ENCODE measurements around the gene FXYD7. TPM values are rescaled to one million over a fixed set of nuclear protein-coding genes. Genes with fewer than 3 reads are reported as not detected.

The FXYD7 gene, protein sequence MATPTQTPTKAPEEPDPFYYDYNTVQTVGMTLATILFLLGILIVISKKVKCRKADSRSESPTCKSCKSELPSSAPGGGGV
- total RNA-seq (2014; rRNA removed; shearing (Covaris generic)) (0.50 and 1.2 TPM in 2 replicates), total RNA-seq (2022) (6.1 and 6.3 TPM in 2 replicates), Bru-seq, nascent RNA (percentile 16 among the genes with signal in this experiment), BruChase-seq, experiment 1, labeled RNA remaining after a 6-hour chase (percentile 28 among the genes with signal in this experiment), BruChase-seq, experiment 2, labeled RNA remaining after a 2-hour chase (percentile 32 among the genes with signal in this experiment)
- long read RNA-seq, transcript FXYD7-201 (6 exons, 712 nt): major isoform, 9 of 30 reads
- long read RNA-seq, partial matches to known transcripts: 0 of 30 reads
- long read RNA-seq, other reads (novel, unspliced or antisense): 20 of 30 reads

DNA sequence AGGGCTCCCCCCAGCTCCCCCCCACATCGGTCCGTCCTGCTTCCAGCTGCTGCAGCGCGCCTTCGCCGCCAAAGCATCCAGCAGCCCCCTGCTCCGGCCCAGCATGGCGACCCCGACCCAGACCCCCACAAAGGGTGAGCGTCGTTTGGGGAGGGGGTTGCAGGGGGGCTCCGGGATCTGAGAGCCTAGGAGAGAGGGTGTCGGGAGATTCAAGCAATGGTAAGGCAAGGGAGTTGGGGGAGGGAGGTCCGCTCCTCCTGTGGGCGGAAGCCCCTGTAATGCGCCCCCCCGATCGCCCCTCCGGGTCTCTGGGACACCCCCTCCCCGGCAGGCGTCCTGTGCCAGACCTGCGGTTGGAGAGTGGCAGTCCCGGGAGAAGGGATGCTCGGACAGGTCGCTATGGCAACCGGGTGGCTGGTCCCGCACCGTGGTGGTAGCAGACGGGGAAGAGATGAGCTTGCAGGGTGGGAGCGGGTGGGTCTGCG is at the start of gene FXYD7:
Gene FXYD7, plus strand, starts transcription at position 25 of the 485 bp plus-strand sequence. Its CDS starts 79 bp downstream, at position 104.
- BruUV-seq (replicated peaks): no TSS peak
- ChIA-PET POLR2A (interaction anchor here (0.7 to 3.5 kb wide), 2 partner anchors 8 to 73 kb away, joined by 3 to 25 read pairs; no protein-coding TSS in a partner anchor), CTCF (ENCODE audit: unreplicated experiment) (interaction anchor here (0.6 kb wide), 2 partner anchors 146 to 147 kb away, joined by 3 to 5 read pairs; no protein-coding TSS in a partner anchor)
- no peaks in the 10 kb centered on the region for H3K9me2 ChIP-seq (ENCODE audit: insufficient read depth, low read length)
- DNase-seq (ENCODE audit: low spot score): no peak
- no peaks in the 10 kb centered on the region for H3K79me2 ChIP-seq (ENCODE audit: insufficient read depth, low read depth, low read length)
- H3K4me2 ChIP-seq (ENCODE audit: low read length): peak within 1 kb of the TSS; percentile 95
- TF ChIP-seq, protein P1, sequence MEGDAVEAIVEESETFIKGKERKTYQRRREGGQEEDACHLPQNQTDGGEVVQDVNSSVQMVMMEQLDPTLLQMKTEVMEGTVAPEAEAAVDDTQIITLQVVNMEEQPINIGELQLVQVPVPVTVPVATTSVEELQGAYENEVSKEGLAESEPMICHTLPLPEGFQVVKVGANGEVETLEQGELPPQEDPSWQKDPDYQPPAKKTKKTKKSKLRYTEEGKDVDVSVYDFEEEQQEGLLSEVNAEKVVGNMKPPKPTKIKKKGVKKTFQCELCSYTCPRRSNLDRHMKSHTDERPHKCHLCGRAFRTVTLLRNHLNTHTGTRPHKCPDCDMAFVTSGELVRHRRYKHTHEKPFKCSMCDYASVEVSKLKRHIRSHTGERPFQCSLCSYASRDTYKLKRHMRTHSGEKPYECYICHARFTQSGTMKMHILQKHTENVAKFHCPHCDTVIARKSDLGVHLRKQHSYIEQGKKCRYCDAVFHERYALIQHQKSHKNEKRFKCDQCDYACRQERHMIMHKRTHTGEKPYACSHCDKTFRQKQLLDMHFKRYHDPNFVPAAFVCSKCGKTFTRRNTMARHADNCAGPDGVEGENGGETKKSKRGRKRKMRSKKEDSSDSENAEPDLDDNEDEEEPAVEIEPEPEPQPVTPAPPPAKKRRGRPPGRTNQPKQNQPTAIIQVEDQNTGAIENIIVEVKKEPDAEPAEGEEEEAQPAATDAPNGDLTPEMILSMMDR (conservative IDR thresholded peaks at IDR 0.05; ENCODE audit: low read length): no peak
- TF ChIP-seq EZH2phosphoT487 (IDR thresholded peaks at IDR 0.05; ENCODE audit: borderline replicate concordance, low read depth, low read length): no peak
- no peaks in the 10 kb centered on the region for H4K20me1 ChIP-seq (ENCODE audit: insufficient read depth, low read length)
- H3K36me3 ChIP-seq (ENCODE audit: insufficient read depth, low read length): no peaks in the 10 kb centered on the region
- H3K27ac ChIP-seq (ENCODE audit: low read depth, low read length, poor library complexity, severe bottlenecking): no peak within 1 kb of the TSS
- peaks cover 43% of the 10 kb centered on the region for H3K4me1 ChIP-seq (ENCODE audit: insufficient read depth, low read length, poor library complexity, severe bottlenecking)
- peak within 1 kb of the TSS; percentile 67 for H3K4me3 ChIP-seq (ENCODE audit: low read depth, low read length, poor library complexity, severe bottlenecking)
- intact Hi-C loops (cut with micrococcal nuclease; ENCODE audit: unreplicated experiment): loop anchor here (5.0 to 10.0 kb wide), 2 partner anchors 124 to 322 kb away; partner anchors contain the start of gene USF2
- H3K9me3 ChIP-seq (ENCODE audit: low read length): no peaks in the 10 kb centered on the region
- peak within 1 kb of the TSS; percentile 64 for H2AFZ ChIP-seq (ENCODE audit: low read length)

DNA sequence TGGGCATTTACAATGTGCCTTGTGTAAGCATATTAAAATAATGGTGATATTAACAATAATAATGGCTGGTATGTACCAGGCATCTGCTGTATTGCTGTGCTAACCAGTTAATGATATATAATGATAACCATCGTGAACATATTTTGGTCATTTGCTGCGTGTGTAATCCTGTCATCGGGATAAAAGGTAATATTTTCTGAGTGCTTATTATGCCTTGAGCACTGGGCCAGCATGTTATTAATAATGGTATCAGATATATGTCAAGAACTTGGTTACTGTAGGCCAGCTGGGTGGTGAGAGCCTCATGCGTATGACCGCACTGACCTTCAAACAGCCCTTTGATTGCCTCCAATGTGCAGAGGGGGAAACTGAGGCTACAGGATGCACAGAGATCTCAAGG is 49.6 kb upstream of the FXYD7 start:
- H3K79me2 ChIP-seq (ENCODE audit: insufficient read depth, low read depth, low read length): no peaks in the 10 kb centered on the region
- TF ChIP-seq, protein P1 (conservative IDR thresholded peaks at IDR 0.05; ENCODE audit: low read length): no peak
- no peak for TF ChIP-seq EZH2phosphoT487 (IDR thresholded peaks at IDR 0.05; ENCODE audit: borderline replicate concordance, low read depth, low read length)
- no TSS peak for BruUV-seq (replicated peaks)
- H3K36me3 ChIP-seq (ENCODE audit: insufficient read depth, low read length): no peaks in the 10 kb centered on the region
- ChIA-PET POLR2A (no interaction called here), CTCF (ENCODE audit: unreplicated experiment) (interaction anchor here (1.4 kb wide), 1 partner anchor 27 kb away, joined by 4 read pairs; no protein-coding TSS in a partner anchor)
- no peaks in the 10 kb centered on the region for H3K9me2 ChIP-seq (ENCODE audit: insufficient read depth, low read length)
- no peak overlapping the region for H2AFZ ChIP-seq (ENCODE audit: low read length)
- no peaks in the 10 kb centered on the region for H3K9me3 ChIP-seq (ENCODE audit: low read length)
- H3K4me3 ChIP-seq (ENCODE audit: low read depth, low read length, poor library complexity, severe bottlenecking): no peak overlapping the region
- peaks cover 29% of the 10 kb centered on the region for H3K4me1 ChIP-seq (ENCODE audit: insufficient read depth, low read length, poor library complexity, severe bottlenecking)
- no peak for DNase-seq (ENCODE audit: low spot score)
- intact Hi-C loops (cut with micrococcal nuclease; ENCODE audit: unreplicated experiment): no loop called here
- no peaks in the 10 kb centered on the region for H4K20me1 ChIP-seq (ENCODE audit: insufficient read depth, low read length)
- H3K4me2 ChIP-seq (ENCODE audit: low read length): no peak overlapping the region
- H3K27ac ChIP-seq (ENCODE audit: low read depth, low read length, poor library complexity, severe bottlenecking): no peak overlapping the region

Measured in OCI-LY7 (cell line).